Parathyroid adenoma (tissue), 2 donors: ENCODE results near the gene PKD1.

ENCODE experiments used
- H2AFZ ChIP-seq: fragments of 300-600 bp; sonication (generic); one replicate; pipeline ENCODE4 v1.7.0; 2017; ENCODE audit warnings: antibody characterized with exemption, mild to moderate bottlenecking
- H3K27ac ChIP-seq: fragments of 300-600 bp; sonication (generic); one replicate; pipeline ENCODE4 v1.7.0; 2017
- H3K27me3 ChIP-seq: fragments of 300-600 bp; sonication (generic); one replicate; pipeline ENCODE4 v1.7.0; 2017; ENCODE audit warnings: low read length; ENCODE audit not compliant: control insufficient read depth, insufficient read depth
- H3K36me3 ChIP-seq: fragments of 300-600 bp; sonication (generic); one replicate; pipeline ENCODE4 v1.7.0; 2017; ENCODE audit warnings: low read length; ENCODE audit not compliant: control insufficient read depth, insufficient read depth
- H3K4me1 ChIP-seq: fragments of 300-600 bp; sonication (generic); one replicate; pipeline ENCODE4 v1.7.0; 2017; ENCODE audit warnings: control low read depth
- H3K4me2 ChIP-seq: fragments of 300-600 bp; sonication (generic); one replicate; pipeline ENCODE4 v1.7.0; 2017; ENCODE audit warnings: low read length
- H3K4me3 ChIP-seq: fragments of 300-600 bp; sonication (generic); one replicate; pipeline ENCODE4 v1.7.0; 2017; ENCODE audit warnings: low read depth, low read length
- H3K79me2 ChIP-seq: fragments of 300-600 bp; sonication (generic); one replicate; pipeline ENCODE4 v1.7.0; 2017; ENCODE audit warnings: control low read depth
- H3K9ac ChIP-seq: fragments of 300-600 bp; sonication (generic); one replicate; pipeline ENCODE4 v1.7.0; 2017; ENCODE audit warnings: mild to moderate bottlenecking
- H3K9me3 ChIP-seq: fragments of 300-600 bp; sonication (generic); one replicate; pipeline ENCODE4 v1.7.0; 2017; ENCODE audit warnings: low read length; ENCODE audit not compliant: control insufficient read depth
- TF ChIP-seq, protein P1 (sequence below): fragments of 300-600 bp; sonication (generic); IDR thresholded peaks from one replicate; pipeline ENCODE4 v1.7.0; 2017; ENCODE audit warnings: antibody characterized with exemption, mild to moderate bottlenecking
- donor health status: primary hyperparathyroidism.

PKD1 gene

GRCh38 chr16:2166263-2167067, 30.8 kb upstream of the PKD1 start:
- TF ChIP-seq, protein P1, sequence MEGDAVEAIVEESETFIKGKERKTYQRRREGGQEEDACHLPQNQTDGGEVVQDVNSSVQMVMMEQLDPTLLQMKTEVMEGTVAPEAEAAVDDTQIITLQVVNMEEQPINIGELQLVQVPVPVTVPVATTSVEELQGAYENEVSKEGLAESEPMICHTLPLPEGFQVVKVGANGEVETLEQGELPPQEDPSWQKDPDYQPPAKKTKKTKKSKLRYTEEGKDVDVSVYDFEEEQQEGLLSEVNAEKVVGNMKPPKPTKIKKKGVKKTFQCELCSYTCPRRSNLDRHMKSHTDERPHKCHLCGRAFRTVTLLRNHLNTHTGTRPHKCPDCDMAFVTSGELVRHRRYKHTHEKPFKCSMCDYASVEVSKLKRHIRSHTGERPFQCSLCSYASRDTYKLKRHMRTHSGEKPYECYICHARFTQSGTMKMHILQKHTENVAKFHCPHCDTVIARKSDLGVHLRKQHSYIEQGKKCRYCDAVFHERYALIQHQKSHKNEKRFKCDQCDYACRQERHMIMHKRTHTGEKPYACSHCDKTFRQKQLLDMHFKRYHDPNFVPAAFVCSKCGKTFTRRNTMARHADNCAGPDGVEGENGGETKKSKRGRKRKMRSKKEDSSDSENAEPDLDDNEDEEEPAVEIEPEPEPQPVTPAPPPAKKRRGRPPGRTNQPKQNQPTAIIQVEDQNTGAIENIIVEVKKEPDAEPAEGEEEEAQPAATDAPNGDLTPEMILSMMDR, result no peak
- Histone ChIP-seq H2AFZ (no peak overlapping the region), H3K9me3 (no peaks in the 10 kb centered on the region), H3K4me2 (no peak overlapping the region), H3K36me3 (no peaks in the 10 kb centered on the region), H3K79me2 (no peaks in the 10 kb centered on the region), H3K4me1 (no peaks in the 10 kb centered on the region), H3K27ac (no peak overlapping the region), H3K4me3 (no peak overlapping the region), H3K27me3 (no peaks in the 10 kb centered on the region), H3K9ac (no peak overlapping the region)

DNA sequence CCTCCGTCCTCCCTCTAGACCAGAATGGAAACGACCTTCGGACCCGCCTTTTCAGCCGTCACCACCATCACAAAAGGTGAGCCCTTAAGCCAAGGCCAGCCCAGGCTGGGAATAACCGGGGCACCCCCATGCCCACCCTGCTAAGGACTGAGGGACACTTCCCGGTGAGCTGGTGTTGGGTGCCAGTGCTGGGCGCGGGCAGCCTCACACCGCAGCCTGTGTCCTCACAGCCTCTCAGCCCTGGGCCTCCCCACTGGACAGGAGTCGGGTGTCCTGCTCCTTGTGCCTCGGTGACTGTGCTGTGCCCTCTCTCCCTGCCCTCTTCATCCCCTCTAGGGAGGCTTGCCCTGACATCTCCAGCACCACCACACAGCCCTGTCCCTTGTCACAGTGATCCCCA, 30.2 kb upstream of the PKD1 start:
- Histone ChIP-seq H3K4me2 (no peak overlapping the region), H3K9me3 (no peaks in the 10 kb centered on the region), H2AFZ (no peak overlapping the region), H3K4me1 (no peaks in the 10 kb centered on the region), H3K9ac (no peak overlapping the region), H3K79me2 (no peaks in the 10 kb centered on the region), H3K27ac (no peak overlapping the region), H3K4me3 (no peak overlapping the region), H3K36me3 (no peaks in the 10 kb centered on the region), H3K27me3 (no peaks in the 10 kb centered on the region)
- TF ChIP-seq, protein P1, result no peak

- no peak overlapping the region for H3K4me3 ChIP-seq
- no peaks in the 10 kb centered on the region for H3K4me1 ChIP-seq
- no peak overlapping the region for H3K4me2 ChIP-seq
- no peak overlapping the region for H2AFZ ChIP-seq
- no peaks in the 10 kb centered on the region for H3K9me3 ChIP-seq
- H3K27ac ChIP-seq, result no peak overlapping the region
- H3K36me3 ChIP-seq, result no peaks in the 10 kb centered on the region
- peaks cover 2% of the 10 kb centered on the region for H3K79me2 ChIP-seq
- TF ChIP-seq, protein P1, result no peak
- H3K27me3 ChIP-seq, result no peaks in the 10 kb centered on the region
- no peak overlapping the region for H3K9ac ChIP-seq
Measured at GRCh38 chr16:2163211-2163881, 27.6 kb upstream of the PKD1 start.

GRCh38 chr16:2162676-2163118, 27.0 kb upstream of the PKD1 start:
- Histone ChIP-seq H3K4me1 (no peaks in the 10 kb centered on the region), H3K4me3 (no peak overlapping the region), H3K27me3 (no peaks in the 10 kb centered on the region), H3K9ac (no peak overlapping the region), H3K36me3 (no peaks in the 10 kb centered on the region), H3K4me2 (no peak overlapping the region), H3K27ac (no peak overlapping the region), H2AFZ (no peak overlapping the region), H3K9me3 (no peaks in the 10 kb centered on the region), H3K79me2 (peaks cover 9% of the 10 kb centered on the region)
- TF ChIP-seq, protein P1, result no peak
